HepG2 (cell line): ENCODE results near the gene PRSS53. TPM values are rescaled to one million over a fixed set of nuclear protein-coding genes. Genes with fewer than 3 reads are reported as not detected.

Experiments
- AGO1 ChIP-seq: fragments of 200-400 bp; formaldehyde crosslinking; IDR thresholded peaks from 2 replicates; pipeline ENCODE4 v1.6.1; 2017; ENCODE audit warnings: mild to moderate bottlenecking, low read depth, low read length, moderate library complexity; ENCODE audit not compliant: poor library complexity, severe bottlenecking
- ATF5 ChIP-seq: sonication (generic); formaldehyde crosslinking; IDR thresholded peaks from 2 replicates; pipeline ENCODE4 v1.4.0; 2020; ENCODE audit warnings: mild to moderate bottlenecking, low read depth, missing genetic modification reagents
- ATF7-NPFF ChIP-seq: sonication (generic); formaldehyde crosslinking; IDR thresholded peaks from 2 replicates; pipeline ENCODE4 v1.8.1; 2023; ENCODE audit warnings: mild to moderate bottlenecking, low read depth, missing genetic modification reagents, moderate library complexity
- CHCHD3 ChIP-seq: sonication (generic); formaldehyde crosslinking; IDR thresholded peaks from 2 replicates; pipeline ENCODE4 v1.8.0; 2022; ENCODE audit warnings: mild to moderate bottlenecking, missing genetic modification reagents, moderate library complexity
- ELF4 ChIP-seq: sonication (generic); formaldehyde crosslinking; IDR thresholded peaks from 2 replicates; pipeline ENCODE4 v1.5.0; 2020; ENCODE audit warnings: missing genetic modification reagents, mild to moderate bottlenecking, moderate library complexity, borderline replicate concordance
- FOSL2 ChIP-seq: sonication (generic); formaldehyde crosslinking; IDR thresholded peaks from 2 replicates; pipeline ENCODE4 v1.4.0; 2020; ENCODE audit warnings: missing genetic modification reagents
- FOXK2 ChIP-seq: fragments of 450-650 bp; IDR thresholded peaks from 2 replicates; pipeline ENCODE4 v1.6.1; 2016
- HES4 ChIP-seq: sonication (generic); formaldehyde crosslinking; IDR thresholded peaks from 2 replicates; pipeline ENCODE4 v1.9.0; 2021; ENCODE audit warnings: mild to moderate bottlenecking, missing genetic modification reagents, borderline replicate concordance
- MAFF ChIP-seq: IDR thresholded peaks from 2 replicates; pipeline ENCODE4 v1.6.1; 2011; ENCODE audit warnings: low read depth, low read length, improper control_type of control experiment
- NONO ChIP-seq, 2 experiments: fragments of 450-650 bp in 1 of 2; sonication (generic) in 1 of 2; formaldehyde crosslinking in 1 of 2; IDR thresholded peaks in 1 of 2; conservative IDR thresholded peaks in 1 of 2; 2 replicates each; pipeline versions ENCODE4 v1.6.1 to v1.8.0; 2017 to 2022; ENCODE audit warnings: mild to moderate bottlenecking in 1 of 2, missing genetic modification reagents in 1 of 2, moderate library complexity in 1 of 2
- NR2F6 ChIP-seq, 2 experiments: IDR thresholded peaks; 2 replicates each; pipeline ENCODE4 v1.6.1; 2016; ENCODE audit warnings: antibody characterized with exemption in 1 of 2, mild to moderate bottlenecking in 1 of 2
- PRDM10 ChIP-seq: sonication (generic); formaldehyde crosslinking; IDR thresholded peaks from 2 replicates; pipeline ENCODE4 v1.4.0; 2020; ENCODE audit warnings: low read depth, missing genetic modification reagents
- RARA ChIP-seq: IDR thresholded peaks from 2 replicates; pipeline ENCODE4 v1.6.1; 2016; ENCODE audit warnings: missing genetic modification reagents, missing compliant biosample characterization
- RFXANK ChIP-seq: IDR thresholded peaks from 2 replicates; pipeline ENCODE4 v1.6.1; 2016
- RXRB ChIP-seq: IDR thresholded peaks from 2 replicates; pipeline ENCODE4 v1.6.1; 2016; ENCODE audit warnings: borderline replicate concordance, missing genetic modification reagents, missing compliant biosample characterization
- SALL1 ChIP-seq: sonication (generic); formaldehyde crosslinking; IDR thresholded peaks from 2 replicates; pipeline ENCODE4 v1.8.0; 2022; ENCODE audit warnings: mild to moderate bottlenecking, missing genetic modification reagents
- TEAD3 ChIP-seq: optimal IDR thresholded peaks from 2 replicates; pipeline ENCODE3; 2016; ENCODE audit warnings: borderline replicate concordance
- ZBTB8A ChIP-seq: sonication (generic); formaldehyde crosslinking; IDR thresholded peaks from 2 replicates; pipeline ENCODE4 v1.4.0; 2020; ENCODE audit warnings: mild to moderate bottlenecking, low read depth, missing genetic modification reagents, borderline replicate concordance
- ZNF251 ChIP-seq: sonication (generic); formaldehyde crosslinking; IDR thresholded peaks from 2 replicates; pipeline ENCODE4 v1.9.0; 2021; ENCODE audit warnings: mild to moderate bottlenecking, missing genetic modification reagents
- ZNF263 ChIP-seq: sonication (generic); formaldehyde crosslinking; IDR thresholded peaks from 2 replicates; pipeline ENCODE4 v1.4.0; 2020; ENCODE audit warnings: missing genetic modification reagents
- ZNF337 ChIP-seq: sonication (generic); formaldehyde crosslinking; IDR thresholded peaks from 2 replicates; pipeline ENCODE4 v1.5.1; 2020; ENCODE audit warnings: missing genetic modification reagents, low read depth, mild to moderate bottlenecking, borderline replicate concordance
- ZNF510 ChIP-seq: sonication (generic); formaldehyde crosslinking; IDR thresholded peaks from 2 replicates; pipeline ENCODE4 v1.4.0; 2020; ENCODE audit warnings: low read depth, mild to moderate bottlenecking, missing genetic modification reagents
- ZNF547 ChIP-seq: sonication (generic); formaldehyde crosslinking; IDR thresholded peaks from 2 replicates; pipeline ENCODE4 v1.5.1; 2020; ENCODE audit warnings: mild to moderate bottlenecking, missing genetic modification reagents
- ZNF580 ChIP-seq: IDR thresholded peaks from 2 replicates; pipeline ENCODE4 v1.6.1; 2016; ENCODE audit warnings: low read depth, borderline replicate concordance
- ZNF772 ChIP-seq: sonication (generic); formaldehyde crosslinking; IDR thresholded peaks from 2 replicates; pipeline ENCODE4 v1.5.0; 2020; ENCODE audit warnings: mild to moderate bottlenecking, missing genetic modification reagents
- ZNF775 ChIP-seq: sonication (generic); formaldehyde crosslinking; IDR thresholded peaks from 2 replicates; pipeline ENCODE4 v1.4.0; 2020; ENCODE audit warnings: missing genetic modification reagents, mild to moderate bottlenecking, moderate library complexity, borderline replicate concordance
- polyA plus RNA-seq, 8 experiments: library from polyadenylated mRNA; depleted of rRNA in 3 of 8; stranded (reverse) in 7 of 8; unstranded in 1 of 8; fragments of >200 nt; fragmentation: Illumina TruSeq in 4 of 8; extraction: Trizol in 4 of 8; gene quantifications; 2 replicates each; pipeline versions ENCODE4 v1.2.1 to v1.2.3, GENCODE V29; 2011 to 2016; ENCODE audit warnings: low read depth in 4 of 8, missing spikeins in 1 of 8, mixed read lengths in 1 of 8; ENCODE audit not compliant: insufficient read depth in 1 of 8
- total RNA-seq, 5 experiments: library from RNA; depleted of rRNA; stranded (reverse); fragments of >200 nt; fragmentation: Illumina TruSeq; extraction: Trizol; gene quantifications; 2 replicates each; pipeline ENCODE4 v1.2.3, GENCODE V29; 2016; ENCODE audit warnings: low read depth in 1 of 5

PRSS53 gene
- total and polyA plus RNA-seq, 2 of the 13 experiments (the other 11 are each of a cell fraction or from before 2014, with no cell fraction given): 2.2 to 7.4 TPM

GRCh38 chr16:31108035-31108793 is 19.5 kb upstream of the PRSS53 start, which contains the start of gene BCKDK (continued):
- no peak for TF ChIP-seq AGO1
- TF ChIP-seq ZNF251 (CRISPR knock-in tag): no peak
- no peak for TF ChIP-seq NONO (IDR thresholded peaks at IDR 0.05)
- peak; percentile 71 for TF ChIP-seq NONO (CRISPR knock-in tag; conservative IDR thresholded peaks at IDR 0.05)
- peak; percentile 91 for TF ChIP-seq PRDM10 (CRISPR knock-in tag)
- no peak for TF ChIP-seq MAFF
- TF ChIP-seq SALL1 (CRISPR knock-in tag): peak; percentile 84
- TF ChIP-seq RXRB (CRISPR knock-in tag): peak; percentile 52; the same call in 1 of the 2 replicates
- TF ChIP-seq RARA: peak; percentile 45; the same call in 1 of the 2 replicates
- TF ChIP-seq ZNF547: peak; percentile 89
- peak; percentile 52; the same call in 1 of the 2 replicates for TF ChIP-seq ZNF337 (CRISPR knock-in tag)
- TF ChIP-seq ATF7-NPFF (CRISPR knock-in tag): no peak; the same call in 1 of the 2 replicates
- no peak for TF ChIP-seq ZNF510
- no peak for TF ChIP-seq RFXANK
- TF ChIP-seq ZNF775 (CRISPR knock-in tag): no peak
- peak; percentile 58; the same call in 1 of the 2 replicates for TF ChIP-seq ZNF772 (CRISPR knock-in tag)
- TF ChIP-seq FOXK2: no peak
- TF ChIP-seq ELF4: peak; percentile 72; the same call in 1 of the 2 replicates
- peak; percentile 58 for TF ChIP-seq TEAD3 (CRISPR knock-in tag)
- no peak for TF ChIP-seq NR2F6 (IDR thresholded peaks at IDR 0.05)
- peak; percentile 53; the same call in 1 of the 2 replicates for TF ChIP-seq NR2F6 (CRISPR knock-in tag; IDR thresholded peaks at IDR 0.05)
- no peak for TF ChIP-seq ZNF580 (CRISPR knock-in tag)
- peak; percentile 99 for TF ChIP-seq ZBTB8A (CRISPR knock-in tag)
- peak; percentile 77 for TF ChIP-seq ZNF263
- no peak for TF ChIP-seq CHCHD3 (CRISPR knock-in tag)
- TF ChIP-seq FOSL2: peak; percentile 20; the same call in 1 of the 2 replicates
- TF ChIP-seq HES4 (CRISPR knock-in tag): peak; percentile 92; the same call in 1 of the 2 replicates
- no peak for TF ChIP-seq ATF5 (CRISPR knock-in tag)
